Measurements from ENCODE around the gene MYRF. TPM values are rescaled to one million over a fixed set of nuclear protein-coding genes. Genes with fewer than 3 reads are reported as not detected.

The MYRF gene
- total and polyA plus RNA-seq, 2 of the 4 experiments (the other 2 are of a cell fraction): 1.6 to 10.7 TPM

GRCh38 chr11:61718046-61718531 lies 34.3 kb upstream of the MYRF start:
- H2BK120ac ChIP-seq (ENCODE audit: low read depth, low read length): peak overlapping the region; percentile 59; the same call in 1 of the 2 replicates
- H4K8ac ChIP-seq (ENCODE audit: low read depth in 2 of 2, low read length in 2 of 2): peak overlapping the region; percentile 81 to 85; a peak in 3 of 4 replicates
- peak overlapping the region; percentile 65 for H3K14ac ChIP-seq (replicated peaks; ENCODE audit: low read depth, low read length)
- no peak overlapping the region for H3K23ac ChIP-seq (ENCODE audit: low read depth, low read length)
- ATAC-seq (ENCODE audit: low read depth) (peak; percentile 40), DNase-seq (no peak)
- peak overlapping the region; percentile 76 for H3K4ac ChIP-seq (ENCODE audit: low read depth, low read length)
- 0% methylated on average over 1 of the region's 9 CpGs; no CpG with 5 or more reads in 1 of the 2 experiments for WGBS, 2 experiments (ENCODE audit: extremely low coverage in 2 of 2, insufficient read length in 1 of 2)
- peaks cover 21% of the 10 kb centered on the region; the same call in 1 of the 2 replicates for H3K27me3 ChIP-seq (ENCODE audit: control insufficient read depth, insufficient read depth, low read length)
- ChIA-PET POLR2A (ENCODE audit: unreplicated experiment) (no interaction called here), CTCF (interaction anchor here (0.5 to 2.2 kb wide), 4 partner anchors 15 to 406 kb away, joined by 3 to 9 read pairs (median 3); no protein-coding TSS in a partner anchor)
- dilution Hi-C loops (cut with HindIII; ENCODE audit: low sequenced_read_pairs, unreplicated experiment): no loop called here
- H3K79me1 ChIP-seq (ENCODE audit: low read depth in 1 of 2, low read length in 2 of 2): peaks cover 4 to 18% of the 10 kb centered on the region in 2 experiments; a peak in 2 of 4 replicates
- in situ Hi-C loops (cut with MboI; ENCODE audit: low sequenced_read_pairs): no loop called here
- peak overlapping the region; percentile 96 for H2AK9ac ChIP-seq (replicated peaks; ENCODE audit: low read depth, low read length, poor library complexity)
- peak overlapping the region; percentile 84 for H2AK5ac ChIP-seq (ENCODE audit: low read depth, low read length)
- peak overlapping the region; percentile 5; the same call in 1 of the 2 replicates for H2BK20ac ChIP-seq (ENCODE audit: low read depth, low read length)
- H3K4me1 ChIP-seq (ENCODE audit: control insufficient read depth, insufficient read depth, low read length): peaks cover 12% of the 10 kb centered on the region
- TF ChIP-seq NFE2L2 (IDR thresholded peaks at IDR 0.05; ENCODE audit: low read depth, low read length) (no peak), MAFK (IDR thresholded peaks at IDR 0.05; ENCODE audit: low read depth, low read length) (no peak), CEBPB (IDR thresholded peaks at IDR 0.05; ENCODE audit: low read depth, low read length) (no peak), CHD1 (IDR thresholded peaks at IDR 0.05; ENCODE audit: low read depth, low read length) (no peak), SMC3 (IDR thresholded peaks at IDR 0.05; ENCODE audit: low read depth, low read length) (no peak), MXI1 (IDR thresholded peaks at IDR 0.05; ENCODE audit: borderline replicate concordance, low read depth, low read length) (no peak), BHLHE40 (IDR thresholded peaks at IDR 0.05; ENCODE audit: low read depth, low read length) (no peak)
- H3K27ac ChIP-seq (ENCODE audit: insufficient read depth, low read length): peak overlapping the region; percentile 45
- no peaks in the 10 kb centered on the region for H3K36me3 ChIP-seq (ENCODE audit: control insufficient read depth, insufficient read depth, low read length)
- no TSS peak for BruUV-seq (replicated peaks)
- H3K4me3 ChIP-seq (ENCODE audit: insufficient read depth, low read depth, low read length): peak overlapping the region; percentile 53
- H3K9me1 ChIP-seq (ENCODE audit: insufficient read depth, low read length): peaks cover 12% of the 10 kb centered on the region
- H4K5ac ChIP-seq (ENCODE audit: low read depth, low read length): peak overlapping the region; percentile 65
- H3K9me3 ChIP-seq (ENCODE audit: control insufficient read depth, insufficient read depth, low read length): no peaks in the 10 kb centered on the region
- H4K20me1 ChIP-seq (ENCODE audit: insufficient read depth, low read length): no peaks in the 10 kb centered on the region
- intact Hi-C loops (cut with micrococcal nuclease): no loop called here
- peak overlapping the region; percentile 14 for H3K9ac ChIP-seq (ENCODE audit: low read depth, low read length)
- H3K56ac ChIP-seq (ENCODE audit: extremely low read depth, insufficient read depth, low read length): no peak overlapping the region
- no peak overlapping the region for H3K18ac ChIP-seq (ENCODE audit: low read depth, low read length)
- peak overlapping the region; percentile 98 for H2AFZ ChIP-seq (replicated peaks; ENCODE audit: low read length, poor library complexity)
- H4K91ac ChIP-seq (ENCODE audit: insufficient read depth, low read depth, low read length): peak overlapping the region; percentile 43
- peak overlapping the region; percentile 21 for H2BK5ac ChIP-seq (ENCODE audit: low read depth, low read length, poor library complexity, severe bottlenecking)
- peak overlapping the region; percentile 84 for H3K4me2 ChIP-seq (ENCODE audit: low read depth, low read length)
- H2BK15ac ChIP-seq (ENCODE audit: low read depth, low read length): no peak overlapping the region
